Fibroblast of lung (primary cell): ENCODE measurements around the gene AFF4. TPM values are rescaled to one million over a fixed set of nuclear protein-coding genes. Genes with fewer than 3 reads are reported as not detected.
A peak's percentile ranks its signal among the peaks of the same experiment; 100 is the strongest.

Source experiments
- DNase-seq, 2 donors: peaks; one replicate each; pipeline versions ENCODE4 v3.0.0 to v3.0.0-alpha.2; 2010; ENCODE audit warnings: low read depth in 2 of 2
- H2AFZ ChIP-seq: 2 replicates; pipeline ENCODE4 v1.5.1; 2012; ENCODE audit warnings: low read length, control low read depth, inconsistent platforms
- H3K27ac ChIP-seq: 2 replicates; pipeline ENCODE4 v1.5.1; 2011; ENCODE audit warnings: low read length, control low read depth; ENCODE audit not compliant: insufficient read depth
- H3K27me3 ChIP-seq: 2 replicates; pipeline ENCODE4 v1.5.1; 2011; ENCODE audit warnings: mild to moderate bottlenecking, low read length; ENCODE audit not compliant: control insufficient read depth, insufficient read depth
- H3K36me3 ChIP-seq: 2 replicates; pipeline ENCODE4 v1.5.1; 2011; ENCODE audit warnings: low read length; ENCODE audit not compliant: control insufficient read depth, insufficient read depth
- H3K4me1 ChIP-seq: 2 replicates; pipeline ENCODE4 v1.5.1; 2011; ENCODE audit warnings: low read length; ENCODE audit not compliant: control insufficient read depth, insufficient read depth; ENCODE audit errors: extremely low read depth
- H3K4me2 ChIP-seq: 2 replicates; pipeline ENCODE4 v1.5.1; 2011; ENCODE audit warnings: low read length, control low read depth; ENCODE audit not compliant: insufficient read depth; ENCODE audit errors: extremely low read depth
- H3K4me3 ChIP-seq, 4 experiments: fragments of 200-600 bp in 1 of 4; sonication (generic) in 1 of 4; replicated peaks in 1 of 4; 2 replicates each; pipeline ENCODE4 v1.5.1; 2011 to 2016; ENCODE audit warnings: low read length in 4 of 4, low read depth in 3 of 4, mild to moderate bottlenecking in 3 of 4, control low read depth in 2 of 4, inconsistent platforms in 1 of 4, mixed read lengths in 1 of 4; ENCODE audit not compliant: insufficient read depth in 1 of 4; ENCODE audit errors: control extremely low read depth in 1 of 4
- H3K79me2 ChIP-seq: 2 replicates; pipeline ENCODE4 v1.5.1; 2012; ENCODE audit warnings: mild to moderate bottlenecking, low read length, inconsistent platforms; ENCODE audit not compliant: control insufficient read depth, insufficient read depth
- H3K9ac ChIP-seq: 2 replicates; pipeline ENCODE4 v1.5.1; 2011; ENCODE audit warnings: mild to moderate bottlenecking, low read length, control low read depth; ENCODE audit not compliant: insufficient read depth
- H3K9me3 ChIP-seq: 2 replicates; pipeline ENCODE4 v1.5.1; 2012; ENCODE audit warnings: low read depth, low read length; ENCODE audit not compliant: control insufficient read depth, insufficient read depth
- H4K20me1 ChIP-seq: 2 replicates; pipeline ENCODE4 v1.5.1; 2011; ENCODE audit warnings: low read length; ENCODE audit not compliant: control insufficient read depth, insufficient read depth; ENCODE audit errors: extremely low read depth
- CTCF ChIP-seq, 2 donors: IDR thresholded peaks in 1 of 2; conservative IDR thresholded peaks in 1 of 2; 1 replicate in 1 of 2; 2 replicates in 1 of 2; pipeline ENCODE4 v1.5.1; 2011 to 2012; ENCODE audit warnings: low read length in 2 of 2, control low read depth in 1 of 2, inconsistent platforms in 1 of 2, low read depth in 1 of 2, mild to moderate bottlenecking in 1 of 2
- EZH2 ChIP-seq: IDR thresholded peaks from 2 replicates; pipeline ENCODE4 v1.5.1; 2012; ENCODE audit warnings: low read length, control low read depth, mild to moderate bottlenecking; ENCODE audit errors: missing control alignments
- polyA plus RNA-seq, 2 donors: library from polyadenylated mRNA; depleted of rRNA in 1 of 2; stranded (reverse) in 1 of 2; unstranded in 1 of 2; fragments of >200 nt; gene quantifications; 2 replicates each; pipeline ENCODE4 v1.2.1, GENCODE V29; 2011 to 2012; ENCODE audit warnings: missing spikeins in 1 of 2
- total RNA-seq: library from RNA; depleted of rRNA; stranded (reverse); fragments of >200 nt; gene quantifications from 2 replicates; pipeline ENCODE4 v1.2.1, GENCODE V29; 2014

AFF4 gene
- total and polyA plus RNA-seq, 2 donors (not counting 1 experiment from before 2014, with no cell fraction given) = 54.2 to 73.6 TPM

GRCh38 chr5:132909702-132910101, 53.7 kb downstream of the AFF4 start:
- peaks cover 26% of the 10 kb centered on the region for H3K79me2 ChIP-seq
- H3K4me3 ChIP-seq = no peak overlapping the region
- TF ChIP-seq EZH2 = no peak
- no peak for TF ChIP-seq CTCF (conservative IDR thresholded peaks at IDR 0.05 in 1 of 2, IDR thresholded peaks at IDR 0.05 in 1 of 2; ENCODE audit: low read depth in 1 of 2, low read length in 2 of 2)
- H4K20me1 ChIP-seq = no peaks in the 10 kb centered on the region
- no peak overlapping the region for H3K27ac ChIP-seq
- DNase-seq = no peak
- H3K4me2 ChIP-seq = no peak overlapping the region
- H3K36me3 ChIP-seq = peaks cover 3% of the 10 kb centered on the region
- no peaks in the 10 kb centered on the region for H3K27me3 ChIP-seq
- H3K4me1 ChIP-seq = no peaks in the 10 kb centered on the region
- H3K9ac ChIP-seq = no peak overlapping the region
- H3K9me3 ChIP-seq = no peaks in the 10 kb centered on the region
- no peak overlapping the region for H2AFZ ChIP-seq

DNA sequence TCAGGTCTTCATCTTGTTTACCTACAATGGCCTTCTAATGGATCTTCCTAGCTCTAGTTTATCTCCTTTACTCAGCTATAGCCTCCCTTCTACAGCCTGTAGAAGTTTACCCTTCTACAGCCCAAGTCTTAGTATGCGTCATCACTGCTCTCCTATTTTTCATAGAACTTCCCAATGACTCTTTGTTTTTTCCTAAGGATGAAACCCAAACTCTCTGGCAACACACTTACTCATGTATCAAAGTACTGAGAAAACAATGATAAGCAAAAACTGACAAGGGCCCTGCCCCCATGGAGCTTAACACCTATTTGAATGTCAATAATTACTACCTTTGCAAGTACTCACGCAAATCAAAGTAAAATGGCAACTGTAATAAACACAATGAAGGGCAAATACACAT, 56.3 kb downstream of the AFF4 start:
- TF ChIP-seq EZH2 (no peak), CTCF (conservative IDR thresholded peaks at IDR 0.05 in 1 of 2, IDR thresholded peaks at IDR 0.05 in 1 of 2; ENCODE audit: low read depth in 1 of 2, low read length in 2 of 2) (no peak)
- no peak overlapping the region for H2AFZ ChIP-seq
- H3K79me2 ChIP-seq = peaks cover 25% of the 10 kb centered on the region
- H3K27ac ChIP-seq = no peak overlapping the region
- no peak overlapping the region for H3K4me3 ChIP-seq
- H3K4me2 ChIP-seq = no peak overlapping the region
- no peaks in the 10 kb centered on the region for H3K36me3 ChIP-seq
- no peak overlapping the region for H3K9ac ChIP-seq
- no peak for DNase-seq
- no peaks in the 10 kb centered on the region for H3K9me3 ChIP-seq
- no peaks in the 10 kb centered on the region for H3K4me1 ChIP-seq
- H3K27me3 ChIP-seq = no peaks in the 10 kb centered on the region
- no peaks in the 10 kb centered on the region for H4K20me1 ChIP-seq

DNA sequence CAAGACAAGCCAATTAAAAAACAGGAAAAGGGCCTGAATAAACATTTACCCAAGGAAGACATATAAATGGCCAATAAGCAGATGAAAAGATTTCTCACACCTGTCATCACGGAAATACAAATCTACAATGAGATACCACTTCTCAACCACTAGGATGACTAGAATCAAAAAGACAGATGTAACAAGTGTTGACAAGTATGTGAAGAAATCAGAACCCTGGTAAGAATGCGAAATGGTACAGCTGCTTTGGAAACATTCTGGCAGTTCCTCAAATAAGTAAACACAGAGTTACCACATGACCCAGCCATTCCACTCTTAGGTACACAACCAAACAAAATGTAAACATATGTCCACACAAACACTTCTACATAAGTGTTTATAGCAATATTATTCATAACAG, 57.5 kb downstream of the AFF4 start:
- peaks cover 1% of the 10 kb centered on the region for H3K36me3 ChIP-seq
- H3K9ac ChIP-seq = no peak overlapping the region
- no peak overlapping the region for H3K4me2 ChIP-seq
- peak in 1 of 2 donors; percentile 77 for DNase-seq
- no peaks in the 10 kb centered on the region for H4K20me1 ChIP-seq
- no peaks in the 10 kb centered on the region for H3K27me3 ChIP-seq
- no peaks in the 10 kb centered on the region for H3K4me1 ChIP-seq
- H3K4me3 ChIP-seq = no peak overlapping the region
- H2AFZ ChIP-seq = no peak overlapping the region
- no peaks in the 10 kb centered on the region for H3K9me3 ChIP-seq
- peaks cover 25% of the 10 kb centered on the region for H3K79me2 ChIP-seq
- no peak overlapping the region for H3K27ac ChIP-seq
- TF ChIP-seq EZH2 (no peak), CTCF (conservative IDR thresholded peaks at IDR 0.05 in 1 of 2, IDR thresholded peaks at IDR 0.05 in 1 of 2; ENCODE audit: low read depth in 1 of 2, low read length in 2 of 2) (no peak)
